HepG2 (cell line): ENCODE data around the gene RBM8A. TPM values are rescaled to one million over a fixed set of nuclear protein-coding genes. Genes with fewer than 3 reads are reported as not detected.
A peak's percentile ranks its signal among the peaks of the same experiment; 100 is the strongest.

Experiments used
- BATF2 ChIP-seq: sonication (generic); formaldehyde crosslinking; IDR thresholded peaks from 2 replicates; pipeline ENCODE4 v1.8.0; 2022; ENCODE audit warnings: mild to moderate bottlenecking, missing genetic modification reagents, moderate library complexity
- ERF ChIP-seq: IDR thresholded peaks from 2 replicates; pipeline ENCODE4 v1.6.1; 2018; ENCODE audit warnings: missing biosample characterization, missing genetic modification reagents
- HBP1 ChIP-seq: IDR thresholded peaks from 2 replicates; pipeline ENCODE4 v1.6.1; 2016; ENCODE audit warnings: low read depth, control low read depth
- IRF1 ChIP-seq: sonication (generic); formaldehyde crosslinking; IDR thresholded peaks from 2 replicates; pipeline ENCODE4 v1.4.0; 2020; ENCODE audit warnings: low read depth, mild to moderate bottlenecking, missing genetic modification reagents
- ISL2 ChIP-seq: sonication (generic); formaldehyde crosslinking; IDR thresholded peaks from 2 replicates; pipeline ENCODE4 v1.5.0; 2020; ENCODE audit warnings: missing genetic modification reagents
- KMT2B ChIP-seq: IDR thresholded peaks from 2 replicates; pipeline ENCODE4 v1.6.1; 2016; ENCODE audit warnings: missing genetic modification reagents, missing compliant biosample characterization
- LCORL ChIP-seq, 2 experiments: fragments of 450-650 bp in 1 of 2; sonication (generic) in 1 of 2; formaldehyde crosslinking in 1 of 2; IDR thresholded peaks; 2 replicates each; pipeline versions ENCODE4 v1.5.0 to v1.6.1; 2017 to 2020; ENCODE audit warnings: antibody characterized with exemption in 1 of 2, missing genetic modification reagents in 1 of 2
- NFE2L2 ChIP-seq: fragments of 150-350 bp; IDR thresholded peaks from 2 replicates; pipeline ENCODE4 v1.6.1; 2014; ENCODE audit warnings: low read length
- NR2C2 ChIP-seq: sonication (generic); formaldehyde crosslinking; IDR thresholded peaks from 2 replicates; pipeline ENCODE4 v1.4.0; 2020; ENCODE audit warnings: missing genetic modification reagents, mild to moderate bottlenecking, moderate library complexity, borderline replicate concordance
- PHF5A ChIP-seq: IDR thresholded peaks from one replicate; pipeline ENCODE4 v1.6.1; 2018; ENCODE audit warnings: low read depth, missing genetic modification reagents; ENCODE audit not compliant: unreplicated experiment
- POGZ ChIP-seq: sonication (generic); formaldehyde crosslinking; IDR thresholded peaks from 2 replicates; pipeline ENCODE4 v1.4.0; 2020; ENCODE audit warnings: mild to moderate bottlenecking, missing genetic modification reagents
- RARG ChIP-seq: sonication (generic); formaldehyde crosslinking; IDR thresholded peaks from 2 replicates; pipeline ENCODE4 v1.4.0; 2020; ENCODE audit warnings: low read depth, mild to moderate bottlenecking, missing genetic modification reagents
- RFXAP ChIP-seq: sonication (generic); formaldehyde crosslinking; IDR thresholded peaks from 2 replicates; pipeline ENCODE4 v1.4.0; 2020; ENCODE audit warnings: missing genetic modification reagents, borderline replicate concordance
- SIN3B ChIP-seq: fragments of 150-350 bp; IDR thresholded peaks from 2 replicates; pipeline ENCODE4 v1.6.1; 2014; ENCODE audit warnings: low read length
- TSC22D2 ChIP-seq: sonication (generic); formaldehyde crosslinking; IDR thresholded peaks from 2 replicates; pipeline ENCODE4 v1.5.1; 2020; ENCODE audit warnings: missing genetic modification reagents, mild to moderate bottlenecking, borderline replicate concordance
- U2AF2 ChIP-seq: fragments of 200-400 bp; formaldehyde crosslinking; IDR thresholded peaks from 2 replicates; pipeline ENCODE4 v1.6.1; 2017; ENCODE audit warnings: low read depth, mild to moderate bottlenecking, low read length
- ZBTB26 ChIP-seq: IDR thresholded peaks from 2 replicates; pipeline ENCODE4 v1.6.1; 2016; ENCODE audit warnings: missing compliant biosample characterization, missing genetic modification reagents, borderline replicate concordance
- ZFP41 ChIP-seq: sonication (generic); formaldehyde crosslinking; IDR thresholded peaks from 2 replicates; pipeline ENCODE4 v1.4.0; 2020; ENCODE audit warnings: mild to moderate bottlenecking, missing genetic modification reagents, borderline replicate concordance
- ZNF205 ChIP-seq: IDR thresholded peaks from 2 replicates; pipeline ENCODE4 v1.6.1; 2018; ENCODE audit warnings: missing biosample characterization, missing genetic modification reagents
- ZNF382 ChIP-seq: sonication (generic); formaldehyde crosslinking; IDR thresholded peaks from 2 replicates; pipeline ENCODE4 v1.5.0; 2020; ENCODE audit warnings: missing genetic modification reagents, mild to moderate bottlenecking, borderline replicate concordance
- ZNF552 ChIP-seq: sonication (generic); formaldehyde crosslinking; IDR thresholded peaks from 2 replicates; pipeline ENCODE4 v1.9.0; 2022; ENCODE audit warnings: missing genetic modification reagents, mild to moderate bottlenecking, borderline replicate concordance
- ZNF678 ChIP-seq: sonication (generic); formaldehyde crosslinking; IDR thresholded peaks from 2 replicates; pipeline ENCODE4 v1.4.0; 2020; ENCODE audit warnings: mild to moderate bottlenecking, missing genetic modification reagents
- ZNF761 ChIP-seq: sonication (generic); formaldehyde crosslinking; conservative IDR thresholded peaks from 2 replicates; pipeline ENCODE4 v1.4.0; 2020; ENCODE audit warnings: mild to moderate bottlenecking, missing genetic modification reagents
- polyA plus RNA-seq, 8 experiments: library from polyadenylated mRNA; depleted of rRNA in 3 of 8; stranded (reverse) in 7 of 8; unstranded in 1 of 8; fragments of >200 nt; fragmentation: Illumina TruSeq in 4 of 8; extraction: Trizol in 4 of 8; gene quantifications; 2 replicates each; pipeline versions ENCODE4 v1.2.1 to v1.2.3, GENCODE V29; 2011 to 2016; ENCODE audit warnings: low read depth in 4 of 8, missing spikeins in 1 of 8, mixed read lengths in 1 of 8; ENCODE audit not compliant: insufficient read depth in 1 of 8
- total RNA-seq, 5 experiments: library from RNA; depleted of rRNA; stranded (reverse); fragments of >200 nt; fragmentation: Illumina TruSeq; extraction: Trizol; gene quantifications; 2 replicates each; pipeline ENCODE4 v1.2.3, GENCODE V29; 2016; ENCODE audit warnings: low read depth in 1 of 5
- TF ChIP-seq, protein P1 (sequence below): sonication (generic); formaldehyde crosslinking; IDR thresholded peaks from 2 replicates; pipeline ENCODE4 v1.4.0; 2020; ENCODE audit warnings: low read depth, mild to moderate bottlenecking, missing genetic modification reagents

Gene RBM8A
- total and polyA plus RNA-seq, 2 of the 13 experiments (the other 11 are each of a cell fraction or from before 2014, with no cell fraction given) = 106 to 162 TPM

DNA sequence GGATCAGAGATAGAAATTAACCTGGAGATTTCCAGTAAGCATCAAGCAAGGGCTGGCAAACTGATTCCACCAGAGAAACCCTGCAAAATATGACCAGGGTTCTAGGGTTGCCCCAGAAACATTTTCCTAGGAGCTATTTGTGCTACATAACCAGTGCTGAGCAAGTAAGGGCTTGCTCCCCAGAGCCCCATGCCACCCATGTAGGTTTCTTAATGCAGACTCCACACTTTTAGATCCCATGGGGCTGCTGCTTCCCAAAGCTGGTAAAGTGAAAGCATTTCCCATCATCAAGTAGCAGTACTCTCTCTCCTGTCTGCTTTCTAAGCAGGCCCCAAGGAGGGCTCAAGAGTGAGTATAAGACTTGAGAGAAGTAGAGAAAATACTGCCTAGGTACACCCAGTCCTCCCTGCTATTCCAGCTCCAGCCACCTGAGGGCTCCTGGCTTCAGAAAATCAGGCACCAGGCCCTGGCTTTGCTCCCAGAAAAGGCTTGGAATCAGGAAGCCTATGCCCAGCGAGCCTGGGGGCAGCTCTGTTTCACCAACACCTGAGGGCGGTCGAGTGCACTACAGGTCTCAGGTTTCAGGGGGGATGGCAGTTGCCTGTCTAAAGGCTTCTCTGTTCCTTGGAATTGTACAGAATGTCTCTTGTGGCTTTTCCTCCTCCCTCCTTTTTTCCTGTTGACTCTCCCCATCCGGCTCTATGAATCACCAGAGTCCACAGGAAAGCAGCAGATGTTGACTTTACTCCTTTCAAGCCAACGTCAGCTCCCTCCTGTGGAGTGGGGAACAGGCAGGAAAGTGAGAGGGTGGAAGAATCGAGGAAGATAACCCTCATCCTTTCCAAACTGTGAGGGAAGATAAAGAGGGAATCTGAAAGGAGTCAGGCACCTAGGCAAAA, 35.4 kb downstream of the RBM8A start (continued):
- TF ChIP-seq PHF5A (CRISPR knock-in tag) (peak; percentile 84), HBP1 (no peak), IRF1 (CRISPR knock-in tag) (no peak), ZBTB26 (CRISPR knock-in tag) (peak; percentile 74; the same call in 1 of the 2 replicates), ZNF678 (no peak), LCORL (IDR thresholded peaks at IDR 0.05) (no peak), LCORL (CRISPR knock-in tag; IDR thresholded peaks at IDR 0.05) (peak; percentile 47; the same call in 1 of the 2 replicates), POGZ (CRISPR knock-in tag) (peak; percentile 84), TSC22D2 (CRISPR knock-in tag) (peak; percentile 56; the same call in 1 of the 2 replicates), RFXAP (CRISPR knock-in tag) (no peak), KMT2B (0 out of 2 replicates have a peak, but pooled peaks have one; percentile 64), ZNF382 (no peak), NR2C2 (CRISPR knock-in tag) (peak; percentile 37; the same call in 1 of the 2 replicates), SIN3B (no peak), U2AF2 (no peak), ZFP41 (CRISPR knock-in tag) (no peak), ZNF552 (no peak), ZNF761 (no peak), NFE2L2 (no peak), ISL2 (CRISPR knock-in tag) (peak; percentile 83), ERF (CRISPR knock-in tag) (peak; percentile 52), ZNF205 (CRISPR knock-in tag) (no peak), RARG (no peak), BATF2 (CRISPR knock-in tag) (no peak)
- TF ChIP-seq, protein P1, sequence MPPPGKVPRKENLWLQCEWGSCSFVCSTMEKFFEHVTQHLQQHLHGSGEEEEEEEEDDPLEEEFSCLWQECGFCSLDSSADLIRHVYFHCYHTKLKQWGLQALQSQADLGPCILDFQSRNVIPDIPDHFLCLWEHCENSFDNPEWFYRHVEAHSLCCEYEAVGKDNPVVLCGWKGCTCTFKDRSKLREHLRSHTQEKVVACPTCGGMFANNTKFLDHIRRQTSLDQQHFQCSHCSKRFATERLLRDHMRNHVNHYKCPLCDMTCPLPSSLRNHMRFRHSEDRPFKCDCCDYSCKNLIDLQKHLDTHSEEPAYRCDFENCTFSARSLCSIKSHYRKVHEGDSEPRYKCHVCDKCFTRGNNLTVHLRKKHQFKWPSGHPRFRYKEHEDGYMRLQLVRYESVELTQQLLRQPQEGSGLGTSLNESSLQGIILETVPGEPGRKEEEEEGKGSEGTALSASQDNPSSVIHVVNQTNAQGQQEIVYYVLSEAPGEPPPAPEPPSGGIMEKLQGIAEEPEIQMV = no peak
